Muscle layer of colon (tissue), 2 donors: ENCODE results near the gene ATG14.

Experiments
- H3K27ac ChIP-seq: one replicate; pipeline ENCODE4 v1.7.0; 2013; ENCODE audit warnings: low read depth, mild to moderate bottlenecking, low read length, moderate library complexity
- H3K27me3 ChIP-seq, 2 donors: one replicate each; pipeline ENCODE4 v1.7.0; 2013; ENCODE audit warnings: low read length in 2 of 2, mild to moderate bottlenecking in 2 of 2; ENCODE audit not compliant: insufficient read depth in 2 of 2, control insufficient read depth in 1 of 2
- H3K36me3 ChIP-seq: one replicate; pipeline ENCODE4 v1.7.0; 2013; ENCODE audit warnings: mild to moderate bottlenecking, low read length; ENCODE audit not compliant: insufficient read depth
- H3K4me1 ChIP-seq: one replicate; pipeline ENCODE4 v1.7.0; 2013; ENCODE audit warnings: mild to moderate bottlenecking, low read length; ENCODE audit not compliant: insufficient read depth
- H3K4me3 ChIP-seq, 2 donors: one replicate each; pipeline ENCODE4 v1.7.0; 2013; ENCODE audit warnings: low read length in 2 of 2, low read depth in 1 of 2, mild to moderate bottlenecking in 1 of 2, moderate library complexity in 1 of 2
- H3K9ac ChIP-seq: one replicate; pipeline ENCODE4 v1.7.0; 2013; ENCODE audit warnings: low read length
- H3K9me3 ChIP-seq: one replicate; pipeline ENCODE4 v1.7.0; 2013; ENCODE audit warnings: mild to moderate bottlenecking, low read length
- donor health status: abdominal sarcoma.
- donor health status: Adenocarcinoma of cecum.

Gene ATG14

DNA sequence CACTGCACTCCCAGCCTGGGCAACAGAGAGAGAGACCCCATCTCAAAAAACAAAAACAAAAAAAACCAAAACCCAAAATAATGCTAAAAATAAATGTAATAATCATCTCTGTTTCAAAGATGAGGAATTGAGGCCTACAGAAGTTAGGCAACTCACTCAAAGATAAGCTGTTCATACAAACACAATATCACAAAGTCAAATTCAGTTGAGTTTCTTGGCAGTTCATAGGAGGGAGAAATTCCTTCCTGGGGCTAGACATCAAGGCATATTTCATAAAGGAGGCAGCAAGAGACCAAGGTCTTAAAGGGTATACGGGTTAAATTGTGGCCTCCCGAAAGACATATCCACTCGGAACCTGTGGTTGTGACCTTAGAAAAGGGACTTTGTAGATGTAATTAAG lies 37.5 kb upstream of the ATG14 start:
- Histone ChIP-seq H3K27me3 (no peaks in the 10 kb centered on the region), H3K4me1 (peaks cover 12% of the 10 kb centered on the region), H3K36me3 (no peaks in the 10 kb centered on the region), H3K4me3 (no peak overlapping the region), H3K9ac (no peak overlapping the region), H3K27ac (no peak overlapping the region), H3K9me3 (no peaks in the 10 kb centered on the region)

DNA sequence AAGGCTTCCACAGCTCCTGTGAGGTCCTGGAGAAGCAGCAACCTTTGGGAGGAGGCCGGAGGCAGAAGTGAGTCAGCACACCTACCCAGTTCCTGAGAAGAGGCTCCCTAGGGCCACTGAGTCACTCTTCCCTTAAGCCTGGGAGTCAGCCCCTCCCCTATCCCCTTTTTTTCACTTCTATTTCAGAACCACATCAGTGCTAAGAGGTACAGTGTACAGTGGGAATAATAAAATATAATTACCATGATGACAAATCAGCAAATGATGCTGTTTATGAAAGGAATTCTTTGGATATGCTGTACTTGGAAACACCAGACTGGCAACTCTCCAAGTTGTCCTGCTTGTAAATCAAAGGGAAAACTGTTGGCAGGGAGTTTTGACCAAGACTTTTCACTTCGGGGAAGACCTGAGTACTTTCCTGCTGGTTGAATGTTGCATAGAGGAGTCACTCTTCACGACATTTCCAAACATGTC lies 36.5 kb upstream of the ATG14 start:
- Histone ChIP-seq H3K9ac (no peak overlapping the region), H3K4me3 (no peak overlapping the region), H3K27ac (no peak overlapping the region), H3K9me3 (no peaks in the 10 kb centered on the region), H3K4me1 (peaks cover 8% of the 10 kb centered on the region), H3K27me3 (no peaks in the 10 kb centered on the region), H3K36me3 (no peaks in the 10 kb centered on the region)

DNA sequence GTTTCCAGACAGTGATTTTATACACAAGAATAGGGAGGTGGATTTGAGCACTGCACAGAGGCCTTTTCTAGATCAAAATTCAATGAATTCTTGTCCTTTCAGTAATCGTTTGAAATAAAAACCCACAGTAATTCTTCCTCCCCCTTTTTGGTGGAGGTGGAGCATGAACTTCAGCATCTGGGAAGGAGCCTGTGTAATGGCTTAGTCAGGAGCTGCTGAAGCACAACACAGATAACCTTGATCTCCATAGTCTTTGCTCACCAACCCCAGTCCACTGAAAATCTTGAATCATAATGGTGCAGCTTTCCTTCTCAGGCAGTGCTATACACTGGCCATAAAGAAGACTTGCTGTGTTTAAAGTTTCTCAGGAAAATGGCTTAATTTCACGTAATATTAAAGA lies 35.2 kb upstream of the ATG14 start:
- Histone ChIP-seq H3K9me3 (no peaks in the 10 kb centered on the region), H3K27me3 (no peaks in the 10 kb centered on the region), H3K9ac (no peak overlapping the region), H3K27ac (no peak overlapping the region), H3K36me3 (no peaks in the 10 kb centered on the region), H3K4me3 (no peak overlapping the region), H3K4me1 (peaks cover 8% of the 10 kb centered on the region)

DNA sequence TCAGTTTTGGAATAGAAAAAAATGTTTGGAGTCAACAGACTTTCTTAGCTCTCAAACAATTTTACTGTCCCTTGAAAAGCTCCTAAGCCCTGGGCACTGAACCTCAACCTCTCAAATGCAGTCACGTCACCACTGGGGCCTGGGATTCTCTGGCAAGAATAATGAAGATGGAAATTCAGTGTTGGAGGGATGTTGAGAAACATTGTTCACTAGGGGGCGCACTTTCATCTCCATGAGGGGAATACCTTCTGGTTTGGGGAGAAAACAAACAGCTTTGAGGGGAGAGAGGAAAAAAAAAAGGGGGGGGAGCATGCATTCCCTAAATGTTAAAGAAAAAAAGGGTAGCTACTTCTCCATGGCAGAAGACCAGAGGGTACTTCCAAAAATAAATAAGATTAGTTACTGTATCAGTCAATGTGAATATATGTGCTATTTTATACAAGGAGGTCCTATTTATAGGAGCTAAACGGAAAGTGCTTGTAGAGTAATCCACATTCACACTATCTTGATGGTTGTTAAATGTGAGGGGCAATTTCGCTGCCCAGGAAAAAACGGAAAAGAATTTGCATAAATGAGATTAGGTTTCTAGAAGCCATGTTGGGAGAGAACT lies 34.6 kb upstream of the ATG14 start:
- Histone ChIP-seq H3K4me1 (peaks cover 8% of the 10 kb centered on the region), H3K36me3 (no peaks in the 10 kb centered on the region), H3K27me3 (no peaks in the 10 kb centered on the region), H3K9me3 (no peaks in the 10 kb centered on the region), H3K27ac (no peak overlapping the region), H3K4me3 (no peak overlapping the region), H3K9ac (no peak overlapping the region)

DNA sequence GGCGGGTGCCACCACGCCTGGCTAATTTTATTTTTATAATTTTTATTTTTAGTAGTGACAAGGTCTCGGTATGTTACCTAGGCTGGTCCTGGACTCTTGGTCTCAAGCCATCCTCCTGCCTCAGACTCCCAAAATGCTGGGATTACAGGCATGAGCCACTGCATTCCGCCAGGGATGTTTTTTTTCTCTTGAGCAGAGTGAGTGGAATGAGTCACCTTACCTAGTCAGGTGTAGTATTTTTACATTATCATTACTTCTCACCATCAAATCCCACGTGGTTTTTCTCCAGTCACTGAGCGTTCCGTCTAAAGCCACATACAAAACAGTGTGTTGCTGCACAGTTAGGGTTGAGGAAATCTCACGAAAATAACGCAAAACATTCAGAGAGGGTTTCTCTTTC lies 29.7 kb upstream of the ATG14 start:
- no peak overlapping the region for H3K9ac ChIP-seq
- H3K27ac ChIP-seq = no peak overlapping the region

GRCh38 chr14:55440385-55440784 lies 28.8 kb upstream of the ATG14 start, which contains the start of gene TBPL2:
Gene TBPL2 (minus strand): TSS chr14:55440616. CDS start chr14:55440449, 167 bp downstream.
- Histone ChIP-seq H3K4me3 (no peak within 1 kb of the TSS), H3K4me1 (no peaks in the 10 kb centered on the region), H3K27ac (no peak within 1 kb of the TSS)

More for the DNA sequence above, 29.7 kb upstream of the ATG14 start:
- Histone ChIP-seq H3K27me3 (peaks cover 0 to 5% of the 10 kb centered on the region in 2 donors), H3K36me3 (no peaks in the 10 kb centered on the region), H3K9me3 (no peaks in the 10 kb centered on the region), H3K4me3 (no peak overlapping the region), H3K4me1 (no peaks in the 10 kb centered on the region)

GRCh38 chr14:55438066-55438683 lies 26.5 kb upstream of the ATG14 start:
- Histone ChIP-seq H3K27me3 (peaks cover 0 to 5% of the 10 kb centered on the region in 2 donors), H3K4me1 (no peaks in the 10 kb centered on the region), H3K9me3 (no peaks in the 10 kb centered on the region), H3K4me3 (no peak overlapping the region), H3K9ac (no peak overlapping the region), H3K36me3 (no peaks in the 10 kb centered on the region), H3K27ac (no peak overlapping the region)

More at GRCh38 chr14:55440385-55440784, 28.8 kb upstream of the ATG14 start, which contains the start of gene TBPL2:
- no peak within 1 kb of the TSS for H3K9ac ChIP-seq
- H3K27me3 ChIP-seq = peaks cover 0 to 5% of the 10 kb centered on the region in 2 donors
- no peaks in the 10 kb centered on the region for H3K36me3 ChIP-seq
- H3K9me3 ChIP-seq = no peaks in the 10 kb centered on the region

- H3K4me3 ChIP-seq = no peak overlapping the region
- peaks cover 0 to 5% of the 10 kb centered on the region in 2 donors for H3K27me3 ChIP-seq
- no peaks in the 10 kb centered on the region for H3K4me1 ChIP-seq
- no peak overlapping the region for H3K9ac ChIP-seq
- H3K27ac ChIP-seq = no peak overlapping the region
- no peaks in the 10 kb centered on the region for H3K9me3 ChIP-seq
- H3K36me3 ChIP-seq = no peaks in the 10 kb centered on the region
Observed at GRCh38 chr14:55436931-55437330, 25.3 kb upstream of the ATG14 start.

DNA sequence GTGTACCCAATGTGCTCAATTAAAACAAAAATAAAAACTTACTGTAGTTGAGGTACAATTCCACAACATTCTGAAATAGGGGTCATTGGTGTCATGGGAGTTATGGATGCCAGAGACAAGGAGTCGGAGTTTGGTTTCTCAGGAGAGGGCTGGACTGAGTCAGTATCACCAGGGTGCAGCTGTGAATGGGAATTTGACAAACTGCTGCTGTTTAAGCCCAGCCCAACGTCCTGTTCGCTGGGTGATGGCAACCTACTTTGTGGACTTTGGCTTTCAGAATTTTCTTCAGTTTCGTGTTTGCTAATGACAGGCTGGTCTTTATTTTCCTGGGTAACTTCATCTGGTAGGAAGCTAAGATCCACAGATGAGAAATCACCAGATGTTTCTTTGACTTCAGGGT lies 24.9 kb upstream of the ATG14 start:
- no peak overlapping the region for H3K27ac ChIP-seq
- peaks cover 0 to 5% of the 10 kb centered on the region in 2 donors for H3K27me3 ChIP-seq
- H3K9me3 ChIP-seq = no peaks in the 10 kb centered on the region
- H3K4me3 ChIP-seq = no peak overlapping the region
- no peaks in the 10 kb centered on the region for H3K4me1 ChIP-seq
- no peaks in the 10 kb centered on the region for H3K36me3 ChIP-seq
- H3K9ac ChIP-seq = no peak overlapping the region

DNA sequence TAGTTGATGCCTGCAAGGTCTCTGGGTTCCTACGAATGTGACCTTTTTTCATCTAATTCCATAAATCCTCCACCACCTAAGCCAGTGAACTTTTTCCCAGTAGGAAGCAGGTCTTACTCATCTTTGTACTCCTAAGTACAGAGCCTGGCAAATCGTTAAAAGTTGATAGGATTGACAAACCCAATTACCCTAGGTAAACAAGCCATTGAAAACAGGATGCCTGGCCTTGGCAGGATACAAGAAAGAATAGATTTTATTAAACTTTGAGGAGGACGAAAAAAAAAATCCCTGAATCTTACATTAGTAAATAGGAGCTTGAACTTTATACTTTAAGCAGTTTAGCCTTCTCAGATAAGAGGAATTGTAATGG lies 23.2 kb upstream of the ATG14 start:
- no peaks in the 10 kb centered on the region for H3K9me3 ChIP-seq
- no peak overlapping the region for H3K9ac ChIP-seq
- no peaks in the 10 kb centered on the region for H3K4me1 ChIP-seq
- no peaks in the 10 kb centered on the region for H3K36me3 ChIP-seq
- H3K27ac ChIP-seq = no peak overlapping the region
- no peak overlapping the region for H3K4me3 ChIP-seq
- H3K27me3 ChIP-seq = no peaks in the 10 kb centered on the region

DNA sequence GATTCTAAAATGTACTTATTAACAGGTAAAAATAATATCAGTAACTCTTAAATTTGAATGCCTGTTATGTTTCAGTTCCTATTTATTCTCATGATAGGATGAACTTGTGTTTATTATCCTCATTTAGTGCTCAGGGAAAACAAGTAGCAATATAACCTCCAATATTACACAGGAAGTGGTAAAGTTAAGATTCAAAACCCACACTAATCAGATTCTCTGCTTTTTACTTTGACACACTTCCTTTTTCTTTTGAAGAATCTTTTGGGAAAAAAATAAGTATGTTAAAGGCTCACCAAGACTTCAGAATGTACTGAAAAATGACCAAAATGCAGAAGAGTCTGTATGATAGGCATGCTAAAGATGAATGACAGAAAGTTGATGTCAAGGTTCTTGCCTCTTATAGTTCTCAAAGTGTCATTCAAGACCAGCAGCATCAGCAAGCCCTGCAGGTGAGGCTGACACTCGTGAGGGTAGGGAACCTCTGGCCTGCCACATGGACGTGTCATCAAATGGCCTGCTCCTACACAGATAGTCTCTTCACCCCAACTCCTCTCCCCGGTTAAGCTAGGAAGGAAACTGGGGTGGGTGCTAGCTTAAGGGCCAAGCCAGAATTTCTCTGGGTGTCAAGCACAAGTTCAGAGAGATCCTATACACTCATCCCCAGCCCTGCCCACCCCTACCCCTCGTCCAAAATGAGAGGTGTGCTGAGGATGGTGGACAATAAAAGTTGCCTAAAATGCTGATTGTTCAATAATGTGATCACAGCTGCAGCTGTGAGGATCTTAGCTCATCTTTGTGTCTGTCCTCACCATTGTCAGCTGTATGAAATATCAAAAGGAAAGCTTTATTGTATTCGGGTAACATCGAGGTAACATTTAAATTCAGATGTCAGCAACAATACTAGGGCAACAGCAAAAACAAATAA lies 22.5 kb upstream of the ATG14 start:
- Histone ChIP-seq H3K9me3 (no peaks in the 10 kb centered on the region), H3K36me3 (no peaks in the 10 kb centered on the region), H3K4me1 (no peaks in the 10 kb centered on the region), H3K27me3 (no peaks in the 10 kb centered on the region), H3K27ac (no peak overlapping the region), H3K4me3 (no peak overlapping the region), H3K9ac (no peak overlapping the region)
